GM21786 (cell line): ENCODE data around the gene PKIG.
"Not testable (repeated sequence)": the region's sequence is repeated elsewhere in the genome, so short reads cannot be mapped to it uniquely, and the experiment has no call there.

Source experiments
- ATAC-seq: cut with Tn5 transposase; IDR thresholded peaks from one replicate; pipeline ENCODE4 v1.9.1; 2021; ENCODE audit not compliant: unreplicated experiment

PKIG gene

GRCh38 chr20:44582311-44583025, at the start of gene PKIG:
TSS of gene PKIG (plus strand) at chr20:44582579. CDS start at chr20:44614557, 31,978 bp downstream.
- ATAC-seq, result no peak

- ATAC-seq, result no peak
Observed at GRCh38 chr20:44532981-44533331, 49.4 kb upstream of the PKIG start.

GRCh38 chr20:44533928-44534327, 48.5 kb upstream of the PKIG start:
- ATAC-seq, result no peak

- no peak for ATAC-seq
Observed at GRCh38 chr20:44536175-44536574, 46.2 kb upstream of the PKIG start.

GRCh38 chr20:44537993-44538392, 44.4 kb upstream of the PKIG start:
- no peak for ATAC-seq

- no peak for ATAC-seq
Observed at GRCh38 chr20:44540834-44541233, 41.5 kb upstream of the PKIG start.

GRCh38 chr20:44541992-44542391, 40.4 kb upstream of the PKIG start:
- ATAC-seq, result no peak

GRCh38 chr20:44542890-44543289, 39.5 kb upstream of the PKIG start:
- no peak for ATAC-seq

GRCh38 chr20:44543358-44543757, 39.0 kb upstream of the PKIG start:
- ATAC-seq, result no peak

- ATAC-seq, result no peak
Observed at GRCh38 chr20:44544263-44544662, 38.1 kb upstream of the PKIG start.

GRCh38 chr20:44547419-44547818, 35.0 kb upstream of the PKIG start:
- ATAC-seq, result no peak

GRCh38 chr20:44549123-44549522, 33.3 kb upstream of the PKIG start:
- no peak for ATAC-seq

- ATAC-seq, result no peak
Observed at GRCh38 chr20:44552050-44552449, 30.3 kb upstream of the PKIG start.

GRCh38 chr20:44552568-44552949, 29.8 kb upstream of the PKIG start:
- ATAC-seq, result no peak

- ATAC-seq, result no peak
Observed at GRCh38 chr20:44552950-44553908, 29.1 kb upstream of the PKIG start.

GRCh38 chr20:44559302-44559701, 23.1 kb upstream of the PKIG start:
- ATAC-seq, result no peak

- no peak for ATAC-seq
Observed at GRCh38 chr20:44560229-44560628, 22.1 kb upstream of the PKIG start.

- ATAC-seq, result not testable (repeated sequence)
Observed at GRCh38 chr20:44560818-44561217, 21.6 kb upstream of the PKIG start.

GRCh38 chr20:44561876-44562275, 20.5 kb upstream of the PKIG start:
- no peak for ATAC-seq

- ATAC-seq, result no peak
Observed at GRCh38 chr20:44566018-44566417, 16.4 kb upstream of the PKIG start.

- no peak for ATAC-seq
Observed at GRCh38 chr20:44566811-44567210, 15.6 kb upstream of the PKIG start.

GRCh38 chr20:44570367-44570766, 12.0 kb upstream of the PKIG start:
- no peak for ATAC-seq
